HG02973 (cell line): ENCODE data around the gene NPW.

Source experiments
- ATAC-seq: cut with Tn5 transposase; IDR thresholded peaks from one replicate; pipeline ENCODE4 v1.9.1; 2021; ENCODE audit warnings: moderate library complexity; ENCODE audit not compliant: unreplicated experiment

Gene NPW

DNA sequence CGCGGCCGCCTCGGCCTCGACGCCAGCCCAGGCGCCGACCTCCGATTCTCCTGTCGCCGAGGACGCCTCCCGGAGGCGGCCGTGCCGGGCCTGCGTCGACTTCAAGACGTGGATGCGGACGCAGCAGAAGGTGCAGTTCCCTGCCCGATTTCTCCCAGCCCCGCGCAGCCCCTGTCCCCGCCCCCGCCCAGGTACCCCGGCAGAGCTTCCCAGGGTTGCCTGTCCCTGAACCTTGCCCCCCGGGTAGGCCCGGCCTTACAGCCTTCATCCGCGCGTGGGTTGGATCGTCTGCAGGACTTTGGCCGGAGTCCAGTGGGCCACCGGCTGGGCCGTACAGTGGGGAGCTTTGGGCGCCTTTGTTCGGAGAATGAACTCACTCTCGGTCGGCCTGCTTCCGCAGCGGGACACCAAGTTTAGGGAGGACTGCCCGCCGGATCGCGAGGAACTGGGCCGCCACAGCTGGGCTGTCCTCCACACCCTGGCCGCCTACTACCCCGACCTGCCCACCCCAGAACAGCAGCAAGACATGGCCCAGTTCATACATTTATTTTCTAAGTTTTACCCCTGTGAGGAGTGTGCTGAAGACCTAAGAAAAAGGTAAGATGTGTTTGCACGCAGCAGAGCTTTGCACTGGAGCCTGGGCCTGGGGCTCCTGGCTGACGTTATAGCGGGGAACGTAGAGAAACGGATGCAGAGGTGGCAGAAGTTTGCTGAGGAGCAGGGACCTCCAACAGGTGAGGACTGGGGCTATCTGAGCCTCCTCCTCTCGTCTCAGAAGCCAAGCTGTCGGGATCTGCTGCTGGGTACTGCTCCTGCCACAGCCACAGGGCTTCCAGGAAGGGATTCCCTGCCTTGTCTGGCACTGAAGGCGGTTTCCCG lies 35.0 kb upstream of the NPW start:
- peak; percentile 4 for ATAC-seq

DNA sequence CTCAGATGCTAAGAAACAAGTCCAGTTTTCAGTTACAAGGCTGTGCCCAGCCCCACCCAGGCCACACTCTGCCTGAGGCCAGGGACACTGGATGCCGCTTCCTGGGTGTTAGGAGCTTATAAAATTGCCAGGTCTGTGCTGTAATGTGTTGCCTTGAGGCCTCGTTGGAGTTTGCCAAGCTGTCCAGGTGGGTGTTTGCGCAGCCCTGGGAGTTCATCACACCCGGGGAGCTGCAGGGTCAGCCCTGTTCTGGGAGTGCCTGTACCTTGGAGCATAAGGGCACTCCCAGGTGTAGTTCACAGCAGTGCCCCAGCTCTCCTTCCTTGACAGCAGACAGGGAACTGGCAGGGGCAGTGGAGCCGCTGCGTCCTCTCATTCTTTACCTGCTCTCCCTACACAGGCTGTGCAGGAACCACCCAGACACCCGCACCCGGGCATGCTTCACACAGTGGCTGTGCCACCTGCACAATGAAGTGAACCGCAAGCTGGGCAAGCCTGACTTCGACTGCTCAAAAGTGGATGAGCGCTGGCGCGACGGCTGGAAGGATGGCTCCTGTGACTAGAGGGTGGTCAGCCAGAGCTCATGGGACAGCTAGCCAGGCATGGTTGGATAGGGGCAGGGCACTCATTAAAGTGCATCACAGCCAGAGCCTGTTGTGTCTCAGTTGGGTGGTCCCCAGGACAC lies 34.0 kb upstream of the NPW start:
- ATAC-seq: no peak

DNA sequence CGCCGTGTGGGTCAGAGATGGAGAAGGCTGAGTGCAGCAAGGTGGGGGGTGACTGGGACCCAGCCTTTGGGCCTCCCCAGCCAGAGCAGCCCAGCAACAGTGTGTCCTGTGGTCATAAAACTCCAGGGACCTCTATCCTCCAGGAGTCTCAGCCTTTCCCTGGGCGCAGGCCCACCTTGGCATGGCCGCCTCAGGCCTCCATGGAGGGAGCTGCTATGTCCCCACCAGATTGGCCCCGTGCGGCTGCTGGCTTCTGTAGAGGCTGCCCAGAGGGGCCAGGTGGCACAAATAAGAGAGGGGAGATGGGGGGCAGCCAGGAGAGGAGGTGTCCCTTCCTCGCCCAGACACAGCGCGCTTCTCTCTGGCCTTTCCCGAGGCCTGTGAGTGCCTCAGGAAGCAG lies 32.4 kb upstream of the NPW start:
- ATAC-seq: no peak

DNA sequence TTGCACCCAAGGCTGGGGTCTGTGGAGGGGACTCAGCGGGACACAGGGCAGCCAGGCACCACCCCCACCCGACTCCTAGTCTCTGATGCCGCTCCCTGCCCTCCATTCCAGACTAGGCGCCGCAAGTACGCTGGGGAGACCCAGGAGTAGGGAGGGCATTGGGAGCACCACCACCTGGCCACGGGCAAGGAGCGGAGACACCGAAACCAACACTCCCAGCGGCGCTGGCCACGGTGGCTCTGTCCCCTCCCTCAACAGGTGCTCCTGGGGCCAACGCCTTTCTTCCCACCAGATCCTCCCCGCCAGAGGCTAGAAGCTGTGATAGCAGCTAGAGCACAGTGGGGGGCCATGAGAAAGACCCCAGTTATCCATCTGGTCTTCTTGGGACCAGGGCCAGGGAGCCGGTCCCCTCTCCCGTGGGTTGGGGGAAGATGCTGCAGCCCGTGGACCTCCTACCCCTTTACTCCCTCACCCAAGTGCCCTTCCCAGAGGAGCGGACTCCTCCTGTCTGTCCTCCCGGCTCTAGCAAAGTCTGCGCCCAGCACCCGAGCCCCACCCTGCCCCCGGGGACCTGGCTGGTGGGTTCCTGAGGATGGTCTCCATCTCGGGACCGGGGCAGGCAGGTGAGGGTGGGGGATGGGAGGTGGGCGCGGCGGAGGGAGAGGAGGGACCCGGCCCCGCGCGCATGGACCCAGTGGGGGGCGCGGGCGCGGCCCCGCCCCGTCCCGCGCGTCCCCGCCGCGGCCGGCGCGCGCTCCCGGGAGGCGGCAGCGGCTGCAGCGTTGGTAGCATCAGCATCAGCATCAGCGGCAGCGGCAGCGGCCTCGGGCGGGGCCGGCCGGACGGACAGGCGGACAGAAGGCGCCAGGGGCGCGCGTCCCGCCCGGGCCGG lies 30.1 kb upstream of the NPW start, which contains the start of gene SYNGR3:
TSS of gene SYNGR3 (plus strand) at position 762 of the 892 bp plus-strand sequence. CDS start 133 bp downstream, outside the sequence.
- no peak for ATAC-seq

DNA sequence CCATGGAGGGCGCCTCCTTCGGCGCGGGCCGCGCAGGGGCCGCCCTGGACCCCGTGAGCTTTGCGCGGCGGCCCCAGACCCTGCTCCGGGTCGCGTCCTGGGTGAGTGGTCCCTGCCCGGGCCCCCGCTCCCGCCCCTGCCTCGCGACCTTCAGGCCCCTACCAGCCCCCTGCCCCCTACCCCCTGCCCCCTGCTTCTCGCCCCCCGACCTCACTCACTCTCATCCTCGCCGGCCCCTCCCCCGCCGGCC lies 29.6 kb upstream of the NPW start:
- no peak for ATAC-seq

DNA sequence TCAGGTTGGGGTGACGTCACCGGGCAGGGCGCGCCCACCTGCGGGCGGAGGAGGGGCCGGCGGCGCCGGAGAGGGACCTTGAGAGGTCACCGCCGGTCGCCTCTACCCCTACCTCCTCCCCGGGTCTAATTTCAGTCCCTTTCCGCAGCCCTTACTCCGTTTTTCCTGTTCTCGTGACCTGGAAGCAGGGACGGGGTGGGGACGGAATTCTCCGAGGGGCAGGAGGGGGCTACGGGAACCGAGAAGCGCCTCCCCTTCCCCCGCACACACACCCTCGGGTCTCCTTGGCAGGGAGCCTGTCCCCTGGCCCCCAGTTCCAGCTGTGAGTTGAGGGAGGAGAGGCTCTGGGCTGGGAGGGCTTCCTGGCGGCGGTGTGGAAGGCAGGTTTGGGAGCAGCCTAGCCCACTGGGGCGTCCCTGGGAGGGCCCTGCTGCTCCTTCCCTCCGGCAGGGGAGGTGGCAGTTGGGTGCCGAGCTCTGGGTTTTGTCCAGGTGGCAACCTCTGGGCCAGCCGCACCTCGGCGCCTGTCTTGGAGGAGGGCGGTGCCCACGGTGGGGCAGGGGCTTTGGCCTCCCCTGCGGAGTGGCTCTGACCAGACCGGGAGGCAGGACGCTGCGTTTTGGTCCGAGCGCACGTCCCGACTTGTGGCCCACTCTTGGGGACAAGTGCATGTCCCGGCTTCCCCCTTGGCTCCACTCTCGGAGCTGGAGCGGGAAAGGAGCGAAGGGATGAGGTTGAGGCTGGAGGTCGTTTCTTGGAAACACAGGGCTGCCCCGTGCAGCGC lies 29.0 kb upstream of the NPW start:
- no peak for ATAC-seq

DNA sequence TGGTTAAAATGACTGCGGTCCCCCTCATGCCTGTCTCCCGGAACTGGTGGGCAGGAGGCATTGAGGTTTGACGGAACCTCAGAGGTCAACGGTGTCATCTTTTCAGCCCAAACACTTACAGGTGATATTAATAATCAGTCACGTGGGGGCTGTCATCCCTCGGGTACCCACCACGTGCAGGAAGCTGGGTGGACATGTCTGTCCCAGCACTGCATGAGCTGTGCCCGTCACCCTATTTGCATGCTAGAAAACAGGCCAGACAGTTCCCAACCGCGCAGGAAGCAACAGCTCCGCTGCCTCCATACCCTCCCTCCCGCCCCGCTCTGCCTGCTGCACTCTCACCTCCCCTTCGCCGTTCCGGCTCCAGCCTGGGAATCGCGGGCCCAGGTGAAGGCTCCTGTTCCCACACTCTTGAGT lies 28.4 kb upstream of the NPW start:
- ATAC-seq: no peak

DNA sequence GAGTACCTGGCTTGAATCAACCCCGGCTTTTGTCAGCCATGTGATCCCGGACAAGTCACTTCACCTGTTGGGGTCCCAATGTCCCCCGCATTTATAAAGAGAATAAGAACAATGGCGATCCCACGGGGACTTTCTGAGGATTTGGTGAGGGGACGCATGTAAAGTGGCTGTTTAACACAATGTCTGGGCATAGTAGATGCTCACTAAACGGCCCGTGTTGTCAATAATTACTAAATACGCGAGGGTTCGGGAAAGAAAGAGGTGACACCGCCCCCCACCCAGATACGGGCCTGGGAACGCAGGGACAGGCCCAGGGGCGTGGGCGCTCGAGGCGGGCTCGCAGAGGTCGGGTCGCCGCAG lies 28.0 kb upstream of the NPW start:
- ATAC-seq: no peak

DNA sequence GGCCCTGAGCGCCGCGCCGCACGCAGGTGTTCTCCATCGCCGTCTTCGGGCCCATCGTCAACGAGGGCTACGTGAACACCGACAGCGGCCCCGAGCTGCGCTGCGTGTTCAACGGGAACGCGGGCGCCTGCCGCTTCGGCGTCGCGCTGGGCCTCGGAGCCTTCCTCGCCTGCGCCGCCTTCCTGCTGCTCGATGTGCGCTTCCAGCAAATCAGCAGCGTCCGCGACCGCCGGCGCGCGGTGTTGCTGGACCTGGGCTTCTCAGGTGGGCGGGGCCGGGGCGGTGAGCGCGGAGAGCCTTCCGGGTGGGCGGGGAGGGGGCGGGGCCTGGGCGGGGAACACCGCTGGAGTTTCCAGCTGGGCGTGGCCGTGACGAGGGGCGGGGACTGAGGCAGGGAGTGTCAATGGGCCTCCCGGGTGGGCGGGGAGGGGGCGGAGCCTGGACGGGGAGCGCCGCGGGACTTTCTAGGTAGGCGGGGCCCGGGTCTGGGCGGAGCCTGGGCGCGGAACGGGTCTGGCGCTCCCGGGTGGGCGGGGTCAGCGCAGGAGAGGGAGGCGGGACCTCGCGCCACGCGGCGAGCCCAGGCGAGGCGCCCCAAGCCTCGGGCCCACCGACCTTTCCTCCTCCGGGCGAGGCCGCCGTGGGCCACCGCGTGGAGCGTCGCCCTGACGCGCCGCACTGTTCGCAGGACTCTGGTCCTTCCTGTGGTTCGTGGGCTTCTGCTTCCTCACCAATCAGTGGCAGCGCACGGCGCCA lies 27.5 kb upstream of the NPW start:
- peak; percentile 39 for ATAC-seq

DNA sequence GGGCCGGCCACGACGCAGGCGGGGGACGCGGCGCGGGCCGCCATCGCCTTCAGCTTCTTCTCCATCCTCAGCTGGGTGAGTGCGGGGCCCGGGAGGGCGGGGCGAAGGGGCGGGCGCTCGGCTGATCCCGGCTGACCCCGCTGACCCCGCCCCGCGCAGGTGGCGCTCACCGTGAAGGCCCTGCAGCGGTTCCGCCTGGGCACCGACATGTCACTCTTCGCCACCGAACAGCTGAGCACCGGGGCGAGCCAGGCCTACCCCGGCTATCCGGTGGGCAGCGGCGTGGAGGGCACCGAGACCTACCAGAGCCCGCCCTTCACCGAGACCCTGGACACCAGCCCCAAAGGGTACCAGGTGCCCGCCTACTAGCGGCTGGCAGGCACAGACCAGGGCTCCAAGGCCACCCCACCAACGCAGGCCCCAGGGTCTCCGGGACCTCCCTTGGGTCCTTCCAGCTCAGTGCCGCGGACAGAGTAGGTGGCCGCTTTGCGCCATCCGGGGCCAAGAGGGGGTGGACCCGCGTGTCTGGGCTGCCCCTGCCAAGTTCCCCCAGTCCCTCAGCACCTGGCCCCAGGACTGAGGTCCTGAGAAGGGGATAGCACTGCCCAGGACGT lies 26.8 kb upstream of the NPW start:
- ATAC-seq: no peak

DNA sequence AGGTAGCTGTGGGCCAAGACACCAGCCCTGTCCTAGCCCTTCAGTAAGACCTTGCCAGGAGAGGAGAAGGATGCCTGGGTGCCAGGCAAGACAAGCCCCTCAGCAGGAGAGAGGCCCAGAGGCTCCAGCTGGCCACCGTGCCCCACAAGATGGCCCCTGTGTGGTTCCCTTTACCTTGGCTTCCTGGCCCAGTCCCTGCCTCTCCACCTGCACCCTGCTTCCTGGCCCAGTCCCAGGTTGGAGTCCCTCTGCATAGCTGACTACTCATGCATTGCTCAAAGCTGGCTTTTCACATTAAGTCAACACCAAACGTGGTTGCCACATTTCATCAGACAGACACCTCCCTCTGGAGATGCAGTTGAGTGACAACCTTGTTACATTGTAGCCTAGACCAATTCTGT lies 25.9 kb upstream of the NPW start:
- ATAC-seq: no peak

DNA sequence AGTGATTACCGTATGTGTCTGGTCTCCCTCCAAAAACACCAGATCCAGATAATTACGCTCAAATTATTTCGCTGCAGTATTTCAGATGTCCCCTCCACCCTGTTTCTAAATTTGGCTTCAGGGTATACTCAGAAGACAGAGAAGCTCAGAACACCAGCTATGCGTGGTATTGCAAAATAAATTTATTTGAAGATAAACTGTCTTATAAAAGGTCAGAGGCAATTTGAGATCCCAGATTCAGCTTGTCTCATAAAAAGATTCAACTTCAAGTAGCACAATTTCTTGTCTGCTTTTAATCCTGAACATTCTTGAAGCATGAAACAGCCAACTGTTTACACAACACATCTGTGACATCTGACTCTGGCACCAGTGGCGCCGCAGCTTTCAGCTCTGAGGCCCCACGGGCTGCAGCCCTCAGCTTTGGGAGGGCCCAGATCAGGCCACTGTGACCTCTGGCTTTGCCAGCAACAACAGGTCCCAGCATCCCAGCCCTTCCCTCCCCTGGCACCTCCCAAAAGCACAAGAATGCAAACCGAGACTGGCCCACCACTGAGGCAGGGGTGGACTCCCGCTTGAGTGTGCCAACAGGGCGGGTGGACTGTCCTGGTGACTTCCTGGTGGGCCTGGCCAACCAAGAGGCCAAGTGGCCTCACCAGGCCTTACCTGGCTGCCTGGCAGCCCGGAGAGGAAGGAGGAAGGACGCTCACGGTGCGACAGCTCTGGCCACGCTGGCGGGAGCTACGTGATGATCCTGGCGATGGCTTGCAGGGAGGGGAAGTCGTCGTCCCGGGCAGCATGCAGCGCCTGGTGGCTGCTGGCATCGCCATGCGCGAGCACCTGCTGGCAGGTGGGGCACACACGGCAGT lies 21.9 kb upstream of the NPW start:
- ATAC-seq: no peak

DNA sequence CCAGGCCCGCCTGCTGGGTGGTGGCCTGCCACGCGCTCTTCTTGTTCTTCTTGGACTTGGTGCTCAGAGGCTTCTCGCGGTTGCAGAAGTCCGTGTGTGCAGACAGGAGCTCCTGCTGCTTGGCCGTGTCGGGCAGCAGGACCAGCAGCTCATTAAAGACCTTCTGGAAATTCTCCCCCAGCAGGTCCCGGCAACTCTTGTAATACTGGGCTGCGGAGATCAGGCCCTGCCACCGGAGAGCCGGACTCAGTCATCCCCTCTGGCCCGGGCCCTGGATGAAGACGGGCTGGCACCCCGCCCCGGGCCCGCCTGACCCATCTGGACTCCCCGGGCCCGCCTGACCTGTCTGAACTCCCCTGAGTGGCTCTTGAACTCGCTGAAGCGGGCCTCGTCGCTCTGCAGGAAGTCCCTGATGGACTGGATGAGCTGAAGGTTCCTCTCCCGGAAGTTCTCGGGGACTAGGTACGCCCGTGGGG lies 21.2 kb upstream of the NPW start:
- no peak for ATAC-seq

DNA sequence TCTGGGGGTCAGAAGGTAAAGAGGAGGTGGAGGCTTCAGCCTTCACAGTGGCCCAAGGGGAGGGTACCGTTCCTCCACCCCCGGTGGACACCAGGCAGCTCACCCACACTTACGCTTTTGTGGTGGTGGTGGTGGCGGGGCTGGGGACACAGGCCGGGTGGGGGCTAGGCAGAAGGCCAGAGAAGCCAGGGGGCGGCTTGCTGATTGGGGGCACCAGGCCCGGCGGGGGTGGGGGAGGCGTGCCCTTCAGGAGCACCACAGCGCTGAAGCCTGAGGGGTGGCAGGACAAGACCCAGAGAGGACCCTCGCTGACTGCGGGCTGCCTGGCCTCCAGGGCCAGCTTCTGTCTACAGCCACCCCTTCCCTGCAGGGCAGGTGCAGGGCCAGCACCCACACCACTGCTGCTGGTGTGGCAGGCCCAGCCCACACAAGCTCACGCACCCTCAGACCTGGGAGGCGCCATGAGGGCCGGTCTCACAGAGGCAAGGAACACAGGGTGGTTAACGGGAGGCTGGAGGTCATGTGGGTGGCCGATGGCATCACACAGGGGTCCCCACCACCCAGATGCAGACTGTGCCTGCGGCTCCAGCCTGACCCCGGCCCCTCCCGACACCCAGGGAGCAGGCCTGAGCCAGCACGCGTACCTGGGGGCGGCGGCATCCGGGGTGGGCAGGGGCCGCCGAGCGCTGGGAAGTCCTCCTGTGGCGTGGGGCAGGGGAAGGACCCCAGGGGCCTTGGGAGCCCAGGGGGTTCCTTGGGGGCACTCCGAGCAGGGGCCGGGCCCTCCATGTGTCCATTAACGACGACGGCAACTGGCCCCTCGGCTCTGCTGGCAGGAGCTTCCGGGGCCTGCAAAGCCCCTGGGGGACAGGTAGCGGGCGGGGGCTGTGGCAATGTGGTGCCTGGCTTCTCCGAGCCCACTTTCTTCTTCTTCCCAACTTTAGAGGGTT lies 20.5 kb upstream of the NPW start:
- no peak for ATAC-seq

DNA sequence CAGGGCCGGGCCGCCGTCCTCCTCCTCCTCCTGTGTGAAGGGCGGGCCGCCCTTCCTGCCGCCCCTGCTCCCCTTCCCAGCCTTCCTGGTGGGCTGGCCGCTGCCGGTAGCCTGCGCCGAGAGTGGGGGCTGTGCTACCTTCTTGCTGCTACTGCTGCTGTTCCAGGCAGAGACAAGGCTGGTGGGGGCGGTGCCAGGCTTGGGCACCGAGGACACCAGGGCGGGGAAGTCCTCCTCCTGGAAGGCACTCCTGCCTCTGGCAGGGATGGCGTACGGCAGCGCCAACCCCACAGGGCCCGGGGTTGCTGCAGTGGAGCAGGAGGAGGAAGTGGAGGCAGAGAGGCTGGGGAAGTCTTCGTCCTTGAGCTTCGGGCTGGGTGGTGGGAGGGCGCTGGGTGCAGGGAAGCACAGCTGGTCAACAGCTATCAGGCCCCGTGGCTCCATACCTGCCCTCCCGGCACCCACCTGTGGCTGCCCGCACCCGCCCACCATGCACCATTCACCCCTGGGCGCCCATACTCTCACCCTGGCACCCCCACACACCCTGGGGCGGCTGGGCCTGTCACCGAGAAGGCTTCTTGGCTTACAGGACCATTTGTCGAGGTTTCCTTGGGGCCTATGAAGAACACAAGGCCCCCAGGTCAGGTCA lies 19.6 kb upstream of the NPW start:
- no peak for ATAC-seq

DNA sequence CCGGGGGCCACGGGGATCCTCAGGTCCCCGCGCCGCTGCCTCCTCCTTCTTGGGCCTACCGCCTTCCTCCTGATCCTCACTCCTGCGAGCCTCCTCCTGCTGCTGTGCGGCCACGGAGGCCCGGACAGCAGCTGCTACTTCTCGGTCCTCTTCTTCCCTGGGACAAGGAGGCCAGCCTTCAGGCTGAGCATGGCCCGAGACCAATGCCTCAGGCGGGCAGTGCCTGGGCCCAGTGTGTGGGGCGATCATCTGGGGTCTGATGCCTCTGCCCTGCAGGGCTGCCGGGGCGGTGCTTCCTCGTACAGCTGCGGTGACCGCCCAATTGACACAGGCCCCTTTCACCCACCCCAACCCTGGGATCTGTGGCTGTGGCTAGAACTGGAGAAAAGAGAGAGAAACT lies 18.6 kb upstream of the NPW start:
- ATAC-seq: no peak
